Esophagus squamous epithelium (tissue), 4 donors: Measurements from ENCODE around the gene PXYLP1.

Source experiments
- CTCF ChIP-seq, 6 experiments: fragments of 450-650 bp in 4 of 6; fragments of 200-600 bp in 2 of 6; sonication (generic) in 2 of 6; IDR thresholded peaks; one replicate each; pipeline ENCODE4 v1.5.1; 2016 to 2019; ENCODE audit warnings: antibody characterized with exemption in 6 of 6, mild to moderate bottlenecking in 4 of 6, moderate library complexity in 4 of 6
- POLR2A ChIP-seq, 4 donors: fragments of 450-650 bp; IDR thresholded peaks; one replicate each; pipeline ENCODE4 v1.6.1; 2017; ENCODE audit warnings: antibody characterized with exemption in 4 of 4, mild to moderate bottlenecking in 4 of 4, moderate library complexity in 3 of 4

DNA sequence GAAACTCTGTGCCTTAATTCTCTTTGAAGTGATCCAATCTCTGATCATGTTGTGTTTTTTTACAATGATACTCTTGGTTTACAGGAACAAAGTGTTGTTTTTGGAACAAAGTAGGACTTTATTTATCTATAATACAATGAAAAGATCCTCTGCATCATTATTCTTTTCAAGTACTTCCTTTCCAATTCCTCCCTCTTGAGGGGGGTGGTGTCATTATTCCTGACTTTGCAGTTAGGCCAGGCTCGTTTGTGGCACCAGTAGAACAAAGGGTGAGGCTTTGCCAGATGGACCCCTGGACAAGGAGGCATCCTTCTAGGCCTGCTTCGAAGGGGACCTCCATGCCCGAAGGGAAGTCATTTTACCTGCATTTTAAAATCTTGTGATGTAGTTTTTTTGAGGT, 95.0 kb downstream of the PXYLP1 start:
- TF ChIP-seq CTCF (IDR thresholded peaks at IDR 0.05) (no peak), POLR2A (IDR thresholded peaks at IDR 0.05) (no peak)
